ENCODE results near the gene PDSS2. TPM values are rescaled to one million over a fixed set of nuclear protein-coding genes. Genes with fewer than 3 reads are reported as not detected.

The PDSS2 gene
- total RNA-seq, 2 donors from 2014 or later: 6.2 to 10.9 TPM

GRCh38 chr6:107495971-107496370 lies 36.6 kb upstream of the PDSS2 start:
- DNase-seq: no peak
- ATAC-seq: no peak
- intact Hi-C loops (cut with DNase I): no loop called here
- no peaks in the 10 kb centered on the region for H3K27me3 ChIP-seq
- H3K4me3 ChIP-seq: no peak overlapping the region
- TF ChIP-seq, protein P1, sequence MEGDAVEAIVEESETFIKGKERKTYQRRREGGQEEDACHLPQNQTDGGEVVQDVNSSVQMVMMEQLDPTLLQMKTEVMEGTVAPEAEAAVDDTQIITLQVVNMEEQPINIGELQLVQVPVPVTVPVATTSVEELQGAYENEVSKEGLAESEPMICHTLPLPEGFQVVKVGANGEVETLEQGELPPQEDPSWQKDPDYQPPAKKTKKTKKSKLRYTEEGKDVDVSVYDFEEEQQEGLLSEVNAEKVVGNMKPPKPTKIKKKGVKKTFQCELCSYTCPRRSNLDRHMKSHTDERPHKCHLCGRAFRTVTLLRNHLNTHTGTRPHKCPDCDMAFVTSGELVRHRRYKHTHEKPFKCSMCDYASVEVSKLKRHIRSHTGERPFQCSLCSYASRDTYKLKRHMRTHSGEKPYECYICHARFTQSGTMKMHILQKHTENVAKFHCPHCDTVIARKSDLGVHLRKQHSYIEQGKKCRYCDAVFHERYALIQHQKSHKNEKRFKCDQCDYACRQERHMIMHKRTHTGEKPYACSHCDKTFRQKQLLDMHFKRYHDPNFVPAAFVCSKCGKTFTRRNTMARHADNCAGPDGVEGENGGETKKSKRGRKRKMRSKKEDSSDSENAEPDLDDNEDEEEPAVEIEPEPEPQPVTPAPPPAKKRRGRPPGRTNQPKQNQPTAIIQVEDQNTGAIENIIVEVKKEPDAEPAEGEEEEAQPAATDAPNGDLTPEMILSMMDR (IDR thresholded peaks at IDR 0.05): no peak
- TF ChIP-seq POLR2A (IDR thresholded peaks at IDR 0.05): no peak
- H3K36me3 ChIP-seq (replicated peaks in 1 of 2; ENCODE audit: insufficient read depth in 1 of 2, low read depth in 2 of 2): no peaks in the 10 kb centered on the region
- H3K27ac ChIP-seq: peak overlapping the region in 1 of 4 donors; percentile 36
- no peaks in the 10 kb centered on the region for H3K9me3 ChIP-seq
- peaks cover 8% of the 10 kb centered on the region for H3K4me1 ChIP-seq
- WGBS, 2 donors: 44 to 57% methylated on average over 2 of the region's 2 CpGs

DNA sequence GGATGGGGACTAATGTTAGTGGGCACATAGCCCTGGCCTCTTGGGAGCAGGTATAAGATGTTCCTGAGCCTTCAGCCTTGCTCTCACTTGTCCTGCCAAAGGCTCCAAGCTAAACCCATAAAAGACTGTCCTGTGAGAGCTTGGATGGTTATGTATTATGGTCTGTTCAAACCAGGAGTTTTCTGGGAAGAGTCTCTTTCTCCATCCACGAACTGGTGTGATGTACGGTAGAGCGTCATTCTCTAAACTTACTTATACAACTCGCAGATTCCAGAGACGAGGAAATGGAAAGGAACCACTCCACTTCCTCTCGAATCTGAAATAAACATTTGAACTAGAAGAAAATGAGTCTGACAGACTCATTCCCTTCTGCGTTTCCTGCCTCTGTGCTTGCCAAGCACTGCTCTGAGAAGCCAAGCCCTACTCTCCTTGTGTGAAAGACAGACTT lies 35.9 kb upstream of the PDSS2 start:
- peaks cover 12% of the 10 kb centered on the region for H3K4me1 ChIP-seq
- intact Hi-C loops (cut with DNase I): no loop called here
- no peak overlapping the region for H3K4me3 ChIP-seq
- H3K27me3 ChIP-seq: no peaks in the 10 kb centered on the region
- DNase-seq (no peak), ATAC-seq (no peak)
- 54 to 58% methylated on average over 7 of the region's 7 CpGs for WGBS, 2 donors
- no peaks in the 10 kb centered on the region for H3K9me3 ChIP-seq
- no peaks in the 10 kb centered on the region for H3K36me3 ChIP-seq (replicated peaks in 1 of 2; ENCODE audit: insufficient read depth in 1 of 2, low read depth in 2 of 2)
- TF ChIP-seq POLR2A (IDR thresholded peaks at IDR 0.05): no peak
- TF ChIP-seq, protein P1 (IDR thresholded peaks at IDR 0.05): no peak
- H3K27ac ChIP-seq: peak overlapping the region in 1 of 4 donors; percentile 36

DNA sequence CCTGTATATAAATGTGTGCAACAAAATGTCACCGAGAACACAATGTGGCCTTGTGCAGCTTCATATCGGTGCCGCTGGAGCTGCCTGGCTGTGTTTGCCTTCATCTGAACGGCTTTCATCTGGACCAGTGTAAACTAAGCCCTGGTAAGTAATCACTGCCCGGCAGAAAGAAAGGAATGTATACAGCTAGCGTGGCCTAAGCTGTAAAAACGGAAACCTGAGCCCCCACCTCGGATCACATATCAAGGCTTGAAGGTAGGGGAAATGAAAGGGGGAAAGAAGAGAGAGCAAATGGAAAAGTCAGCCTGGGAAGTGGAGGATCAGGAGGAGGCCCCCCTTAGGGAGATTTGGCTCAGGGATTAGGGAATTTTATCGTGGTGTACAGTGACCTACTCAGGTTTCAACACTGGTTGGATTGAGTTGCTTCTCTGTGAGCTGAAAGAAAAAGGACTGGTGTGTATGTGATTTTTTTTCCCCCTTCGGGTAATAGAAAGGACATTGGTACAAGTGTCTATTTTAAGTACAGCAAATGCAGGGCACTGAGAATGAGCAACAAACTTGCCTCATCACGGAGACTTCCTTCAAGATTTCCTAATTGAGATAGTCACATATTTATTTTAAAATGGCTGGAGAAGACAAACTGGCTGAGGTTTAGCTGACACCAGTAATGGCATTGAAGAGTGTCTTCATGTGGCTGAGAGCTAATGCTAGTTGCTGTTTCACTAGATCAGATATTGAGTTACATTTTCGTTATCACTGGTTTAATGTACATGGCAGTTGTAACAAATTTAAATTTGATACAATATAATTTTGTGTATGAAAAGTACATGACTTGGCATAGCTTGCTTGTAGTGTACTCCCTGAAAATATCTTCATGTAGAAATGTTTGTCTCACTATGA lies 34.0 kb upstream of the PDSS2 start:
- peaks cover 21% of the 10 kb centered on the region for H3K4me1 ChIP-seq
- H3K27me3 ChIP-seq: no peaks in the 10 kb centered on the region
- no peak overlapping the region for H3K4me3 ChIP-seq
- no peaks in the 10 kb centered on the region for H3K36me3 ChIP-seq (replicated peaks in 1 of 2; ENCODE audit: insufficient read depth in 1 of 2, low read depth in 2 of 2)
- TF ChIP-seq, protein P1 (IDR thresholded peaks at IDR 0.05): no peak
- peak in 2 of 4 donors; percentile 6 to 14 for DNase-seq
- intact Hi-C loops (cut with DNase I): no loop called here
- WGBS, 2 donors: 38 to 41% methylated on average over 12 of the region's 12 CpGs
- no peaks in the 10 kb centered on the region for H3K9me3 ChIP-seq
- peak overlapping the region; percentile 15 to 54 (median 25) for H3K27ac ChIP-seq
- ATAC-seq: no peak

DNA sequence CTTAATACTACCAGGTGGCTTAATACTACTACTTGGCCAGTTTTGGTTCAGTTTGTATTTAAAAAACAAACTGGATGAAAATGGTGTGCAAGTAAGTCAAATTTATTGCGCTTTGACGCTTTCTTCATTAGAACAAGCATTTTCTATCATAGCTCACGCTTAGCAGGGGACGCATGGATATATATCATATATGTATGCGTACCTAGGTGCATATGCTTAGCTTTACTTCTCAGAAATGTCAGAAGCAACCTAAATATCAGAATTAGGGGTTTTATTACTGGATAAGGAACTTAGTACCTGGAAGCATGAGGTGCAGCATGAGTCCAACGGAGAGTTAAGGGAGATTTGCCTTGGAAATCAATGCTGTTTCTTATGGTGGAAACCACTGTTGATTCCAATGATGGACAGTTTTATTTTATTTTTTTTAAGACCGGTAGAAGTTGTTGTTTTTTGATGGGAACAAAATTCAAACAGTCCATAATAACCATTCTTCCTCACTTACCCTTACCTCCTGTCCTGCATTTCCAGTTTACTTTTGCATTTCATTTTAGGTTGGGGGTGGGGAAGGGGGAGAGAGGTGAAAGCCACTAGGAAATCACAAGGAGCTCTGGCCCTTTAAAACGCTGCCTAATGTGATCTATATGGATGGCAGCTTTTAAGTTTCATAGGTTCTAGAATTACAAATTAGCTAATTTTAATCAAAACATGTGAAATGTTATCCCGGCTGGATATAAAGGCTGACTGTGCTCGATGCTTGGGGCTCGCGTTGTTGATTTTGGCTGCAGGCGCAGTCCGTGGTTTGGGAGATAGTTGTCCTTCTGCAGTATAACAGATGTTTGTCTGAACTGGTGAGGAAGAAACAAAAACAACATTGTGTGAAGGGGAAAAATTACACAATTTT lies 32.6 kb upstream of the PDSS2 start:
- no peaks in the 10 kb centered on the region for H3K27me3 ChIP-seq
- peaks cover 23% of the 10 kb centered on the region for H3K4me1 ChIP-seq
- intact Hi-C loops (cut with DNase I): no loop called here
- H3K9me3 ChIP-seq: no peaks in the 10 kb centered on the region
- no peak overlapping the region for H3K4me3 ChIP-seq
- H3K36me3 ChIP-seq (replicated peaks in 1 of 2; ENCODE audit: insufficient read depth in 1 of 2, low read depth in 2 of 2): no peaks in the 10 kb centered on the region
- ATAC-seq (no peak), DNase-seq (no peak)
- 55 to 67% methylated on average over 14 of the region's 14 CpGs for WGBS, 2 donors
- no peak overlapping the region for H3K27ac ChIP-seq
- TF ChIP-seq, protein P1 (IDR thresholded peaks at IDR 0.05): no peak
- TF ChIP-seq POLR2A (IDR thresholded peaks at IDR 0.05): no peak

Measured in body of pancreas (tissue), 4 donors.